Islet precursor cell (in vitro differentiated cells): Measurements from ENCODE around the gene KDM6B.

Experiments used
- DNase-seq: peaks from one replicate; pipeline ENCODE4 v3.0.0-alpha.2; 2018

KDM6B gene, protein sequence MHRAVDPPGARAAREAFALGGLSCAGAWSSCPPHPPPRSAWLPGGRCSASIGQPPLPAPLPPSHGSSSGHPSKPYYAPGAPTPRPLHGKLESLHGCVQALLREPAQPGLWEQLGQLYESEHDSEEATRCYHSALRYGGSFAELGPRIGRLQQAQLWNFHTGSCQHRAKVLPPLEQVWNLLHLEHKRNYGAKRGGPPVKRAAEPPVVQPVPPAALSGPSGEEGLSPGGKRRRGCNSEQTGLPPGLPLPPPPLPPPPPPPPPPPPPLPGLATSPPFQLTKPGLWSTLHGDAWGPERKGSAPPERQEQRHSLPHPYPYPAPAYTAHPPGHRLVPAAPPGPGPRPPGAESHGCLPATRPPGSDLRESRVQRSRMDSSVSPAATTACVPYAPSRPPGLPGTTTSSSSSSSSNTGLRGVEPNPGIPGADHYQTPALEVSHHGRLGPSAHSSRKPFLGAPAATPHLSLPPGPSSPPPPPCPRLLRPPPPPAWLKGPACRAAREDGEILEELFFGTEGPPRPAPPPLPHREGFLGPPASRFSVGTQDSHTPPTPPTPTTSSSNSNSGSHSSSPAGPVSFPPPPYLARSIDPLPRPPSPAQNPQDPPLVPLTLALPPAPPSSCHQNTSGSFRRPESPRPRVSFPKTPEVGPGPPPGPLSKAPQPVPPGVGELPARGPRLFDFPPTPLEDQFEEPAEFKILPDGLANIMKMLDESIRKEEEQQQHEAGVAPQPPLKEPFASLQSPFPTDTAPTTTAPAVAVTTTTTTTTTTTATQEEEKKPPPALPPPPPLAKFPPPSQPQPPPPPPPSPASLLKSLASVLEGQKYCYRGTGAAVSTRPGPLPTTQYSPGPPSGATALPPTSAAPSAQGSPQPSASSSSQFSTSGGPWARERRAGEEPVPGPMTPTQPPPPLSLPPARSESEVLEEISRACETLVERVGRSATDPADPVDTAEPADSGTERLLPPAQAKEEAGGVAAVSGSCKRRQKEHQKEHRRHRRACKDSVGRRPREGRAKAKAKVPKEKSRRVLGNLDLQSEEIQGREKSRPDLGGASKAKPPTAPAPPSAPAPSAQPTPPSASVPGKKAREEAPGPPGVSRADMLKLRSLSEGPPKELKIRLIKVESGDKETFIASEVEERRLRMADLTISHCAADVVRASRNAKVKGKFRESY (N-terminal part only)

DNA sequence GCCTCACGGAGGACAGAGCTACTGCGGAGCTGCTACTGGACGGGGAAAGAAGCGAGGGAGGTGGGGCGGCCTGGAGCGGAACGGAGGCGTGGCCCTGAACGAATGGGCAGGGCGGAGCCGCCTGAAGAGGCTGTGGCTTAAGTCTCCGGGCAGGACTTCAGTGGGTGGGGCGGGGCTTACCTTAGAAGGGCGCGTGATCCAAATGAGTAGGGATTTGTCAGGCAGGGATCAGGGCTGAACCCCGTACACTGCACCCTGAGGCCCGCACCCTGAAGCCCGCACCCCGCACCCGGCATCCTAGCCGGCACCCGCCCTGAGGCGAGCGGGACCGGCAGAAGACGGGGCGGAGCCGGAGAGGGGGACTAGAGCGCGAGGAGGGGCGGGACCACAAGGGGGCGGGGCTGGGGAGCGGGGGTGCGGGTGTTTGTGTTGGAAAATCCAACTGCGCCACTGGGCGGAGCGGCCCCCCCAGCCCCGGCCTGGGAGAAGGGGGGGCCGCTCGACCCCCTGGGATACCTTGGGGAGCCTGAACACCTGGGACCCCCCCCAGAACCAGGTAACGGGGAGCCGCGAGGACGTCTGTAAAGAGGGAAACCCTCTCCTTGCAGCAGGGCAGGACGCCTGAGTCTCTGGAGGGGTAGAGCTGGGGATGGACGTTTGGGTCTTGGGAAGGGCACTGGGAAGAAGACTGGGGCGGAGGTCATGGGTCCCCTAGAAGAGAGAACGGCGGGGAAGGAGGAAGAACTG is at the start of gene KDM6B:
Gene KDM6B, plus strand, starts transcription at position 423 of the 747 bp plus-strand sequence. CDS start 11,338 bp downstream, outside the sequence.
- peak; percentile 99 for DNase-seq

DNA sequence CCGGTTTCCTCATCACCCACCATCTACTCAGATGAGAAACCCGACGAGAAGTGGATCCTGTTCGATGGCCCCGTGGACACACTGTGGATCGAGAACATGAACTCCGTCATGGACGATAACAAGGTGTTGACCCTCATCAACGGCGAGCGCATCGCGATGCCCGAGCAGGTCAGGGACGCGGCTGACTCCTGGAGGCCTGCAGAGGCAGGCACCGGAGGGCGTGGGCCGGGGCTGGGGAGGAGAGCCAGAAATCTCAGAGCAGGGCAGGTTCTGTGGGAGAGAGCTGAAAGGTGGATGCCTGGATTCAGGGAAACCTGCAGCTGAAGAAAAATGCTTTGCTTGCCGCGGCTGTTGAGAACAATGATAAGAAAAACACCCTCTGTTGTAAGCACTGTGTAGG is 47.2 kb upstream of the KDM6B start:
- DNase-seq, result no peak

DNA sequence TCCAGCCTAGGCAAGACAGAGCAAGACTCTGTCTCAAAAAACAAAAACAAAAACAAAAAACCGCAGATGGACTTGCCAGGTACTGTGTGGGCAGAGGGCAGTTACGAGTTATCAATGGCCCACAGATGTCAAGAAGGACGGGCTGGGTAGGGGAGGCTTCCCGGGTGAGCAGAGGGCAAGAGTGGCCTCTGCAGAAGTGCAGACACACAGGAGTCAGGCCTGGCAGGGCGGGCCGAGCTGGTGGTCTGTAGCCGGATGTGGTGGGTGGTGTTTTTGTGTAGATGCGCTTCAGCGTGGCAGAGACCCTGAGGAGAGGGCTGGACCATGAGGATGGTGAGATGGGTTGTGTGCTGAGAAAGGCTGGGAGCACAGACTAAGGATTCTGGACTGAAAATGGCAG is 44.9 kb upstream of the KDM6B start:
- no peak for DNase-seq

DNA sequence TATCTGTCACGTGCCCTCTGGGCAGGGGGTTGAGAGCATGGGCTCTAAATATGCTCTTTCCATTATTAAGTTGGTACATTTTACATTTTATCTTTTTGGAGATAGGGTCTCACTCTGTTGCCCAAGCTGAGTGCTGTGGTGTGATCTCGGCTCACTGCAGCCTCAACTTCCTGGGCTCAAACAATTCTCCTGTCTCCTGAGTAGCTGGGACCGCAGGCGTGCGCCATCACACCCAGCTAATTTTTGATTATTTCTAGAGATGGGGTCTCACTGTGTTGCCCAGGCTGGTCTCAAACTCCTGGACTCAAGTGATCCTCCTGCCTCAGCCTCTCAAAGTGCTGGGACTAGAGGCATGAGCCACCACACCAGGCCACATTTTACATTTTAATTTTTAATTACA is 43.9 kb upstream of the KDM6B start:
- no peak for DNase-seq

DNA sequence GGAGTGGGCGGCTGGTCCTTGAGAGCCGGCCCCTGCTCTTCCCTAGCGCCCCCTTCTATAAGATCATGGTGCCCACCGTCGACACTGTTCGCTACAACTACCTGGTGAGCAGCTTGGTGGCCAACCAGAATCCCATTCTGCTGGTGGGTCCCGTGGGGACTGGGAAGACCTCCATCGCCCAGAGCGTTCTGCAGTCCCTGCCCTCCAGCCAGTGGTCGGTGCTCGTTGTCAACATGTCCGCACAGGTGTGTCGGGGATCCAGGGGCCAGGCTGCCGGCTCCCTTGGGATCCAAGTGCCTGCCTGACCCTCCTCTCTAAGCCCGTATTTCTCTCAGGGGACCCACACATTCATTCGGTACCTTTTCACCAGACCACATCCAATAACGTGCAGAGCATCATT is 41.4 kb upstream of the KDM6B start:
- no peak for DNase-seq

DNA sequence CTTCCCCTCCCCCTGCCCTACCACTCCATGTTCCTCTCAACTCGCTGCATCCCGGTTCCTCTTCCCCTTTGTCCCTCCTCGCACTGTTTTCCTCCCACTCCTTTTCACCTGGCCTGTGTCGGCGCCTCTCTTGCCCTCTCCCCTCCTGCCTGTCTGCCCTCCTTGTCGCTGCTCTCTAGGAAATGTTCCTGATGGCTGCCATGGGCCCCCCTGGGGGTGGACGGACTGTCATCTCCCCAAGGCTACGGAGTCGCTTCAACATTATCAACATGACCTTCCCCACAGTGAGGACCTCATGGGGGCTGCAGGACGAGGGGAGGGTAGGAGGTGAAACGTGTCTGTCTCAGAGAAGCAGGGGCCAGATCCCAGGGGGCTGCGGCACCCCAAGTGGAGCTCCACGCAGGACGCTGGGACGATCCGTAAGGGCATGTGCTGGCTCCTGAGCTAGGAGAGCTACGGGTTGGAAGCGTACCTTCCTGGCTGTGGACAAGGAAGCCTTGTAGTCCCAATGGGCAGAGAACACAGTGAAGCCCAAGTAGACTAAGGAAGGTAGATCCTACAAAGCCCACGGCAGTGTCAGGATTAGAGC is 39.8 kb upstream of the KDM6B start:
- no peak for DNase-seq

DNA sequence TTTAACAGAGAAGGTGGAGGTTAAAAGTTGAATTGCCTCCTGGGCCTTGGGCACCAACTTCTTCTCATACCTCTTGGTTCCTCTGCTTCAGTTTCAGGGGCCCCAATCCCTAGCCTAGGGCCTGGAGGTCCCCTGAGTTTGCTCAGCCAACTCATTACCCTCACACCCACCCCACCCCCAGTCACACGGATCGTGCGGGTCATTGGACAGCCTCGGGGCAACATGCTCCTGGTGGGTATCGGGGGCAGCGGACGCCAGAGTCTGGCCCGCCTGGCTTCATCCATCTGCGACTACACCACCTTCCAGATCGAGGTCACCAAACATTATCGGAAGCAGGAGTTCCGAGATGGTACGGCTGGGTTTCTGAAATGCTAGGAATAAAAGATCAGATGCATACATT is 36.0 kb upstream of the KDM6B start:
- no peak for DNase-seq

DNA sequence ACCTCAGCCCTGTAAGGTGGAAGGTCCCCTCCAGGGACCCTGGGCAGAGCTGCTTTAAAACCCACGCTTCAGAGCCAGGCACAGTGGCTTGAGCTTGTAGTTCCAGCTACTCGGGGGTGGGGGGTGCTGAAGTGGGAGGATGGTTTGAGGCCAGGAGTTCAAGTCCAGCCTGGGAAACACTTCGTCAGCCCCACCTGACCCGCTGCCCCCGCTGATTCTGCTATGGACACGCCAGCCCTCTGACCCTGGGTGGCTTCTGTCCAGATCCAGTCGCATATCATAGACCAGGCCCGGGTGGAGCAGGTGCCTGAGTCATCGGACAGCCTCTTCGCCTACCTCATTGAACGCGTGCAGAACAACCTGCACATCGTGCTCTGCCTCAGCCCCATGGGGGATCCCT is 35.2 kb upstream of the KDM6B start:
- no peak for DNase-seq

DNA sequence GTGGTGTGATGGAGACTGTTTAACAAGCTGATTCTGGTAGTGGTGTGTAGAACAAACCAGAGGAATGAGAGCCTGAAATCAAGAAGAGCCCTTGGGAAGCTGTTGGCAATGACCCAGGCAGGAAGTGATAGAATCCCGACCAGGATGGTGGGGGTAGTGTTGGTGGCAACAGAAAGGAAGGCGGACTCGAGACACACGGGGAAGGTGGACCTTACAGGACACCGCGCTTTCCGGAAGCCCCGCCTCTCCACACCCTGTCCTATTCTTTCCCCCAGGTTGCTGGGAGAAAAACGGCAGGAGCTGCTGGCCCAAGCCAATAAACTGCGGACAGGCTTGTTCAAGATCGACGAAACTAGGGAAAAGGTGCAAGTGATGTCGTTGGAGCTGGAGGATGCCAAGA is 30.0 kb upstream of the KDM6B start:
- DNase-seq, result no peak

DNA sequence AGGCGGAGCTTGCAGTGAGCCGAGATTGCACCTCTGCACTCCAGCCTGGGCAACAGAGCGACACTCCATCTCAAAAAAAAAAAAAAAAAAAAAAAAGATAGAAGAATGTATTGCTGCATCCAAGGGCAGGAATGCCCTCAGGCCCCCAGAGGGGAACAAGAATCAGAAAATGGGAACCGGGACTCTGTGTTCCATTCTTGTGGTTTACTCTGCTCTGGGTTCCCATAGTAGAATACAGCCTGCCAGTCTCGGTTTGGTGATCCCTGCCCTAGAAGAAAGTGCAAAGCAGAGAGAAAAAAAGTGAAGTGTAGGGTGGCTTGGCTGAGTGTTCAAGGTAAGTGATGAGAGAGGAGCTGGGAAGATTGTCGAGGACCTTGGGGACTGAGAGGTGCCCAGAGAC is 27.4 kb upstream of the KDM6B start:
- no peak for DNase-seq

DNA sequence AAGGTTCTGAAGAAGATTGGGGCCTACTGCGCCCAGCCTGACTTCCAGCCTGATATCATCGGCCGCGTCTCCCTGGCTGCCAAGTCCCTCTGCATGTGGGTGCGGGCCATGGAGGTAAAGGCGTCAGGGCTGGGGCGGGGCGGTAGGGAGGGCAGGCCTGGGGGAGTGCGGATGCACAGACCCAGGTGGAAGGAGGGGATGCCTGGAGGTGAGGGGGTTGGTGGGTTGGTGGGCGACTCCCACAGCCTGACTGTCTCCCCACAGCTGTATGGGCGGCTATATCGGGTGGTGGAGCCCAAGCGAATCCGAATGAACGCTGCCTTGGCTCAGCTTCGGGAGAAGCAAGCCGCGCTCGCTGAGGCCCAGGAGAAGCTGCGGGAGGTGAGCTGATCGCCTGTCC is 26.8 kb upstream of the KDM6B start:
- DNase-seq, result no peak

DNA sequence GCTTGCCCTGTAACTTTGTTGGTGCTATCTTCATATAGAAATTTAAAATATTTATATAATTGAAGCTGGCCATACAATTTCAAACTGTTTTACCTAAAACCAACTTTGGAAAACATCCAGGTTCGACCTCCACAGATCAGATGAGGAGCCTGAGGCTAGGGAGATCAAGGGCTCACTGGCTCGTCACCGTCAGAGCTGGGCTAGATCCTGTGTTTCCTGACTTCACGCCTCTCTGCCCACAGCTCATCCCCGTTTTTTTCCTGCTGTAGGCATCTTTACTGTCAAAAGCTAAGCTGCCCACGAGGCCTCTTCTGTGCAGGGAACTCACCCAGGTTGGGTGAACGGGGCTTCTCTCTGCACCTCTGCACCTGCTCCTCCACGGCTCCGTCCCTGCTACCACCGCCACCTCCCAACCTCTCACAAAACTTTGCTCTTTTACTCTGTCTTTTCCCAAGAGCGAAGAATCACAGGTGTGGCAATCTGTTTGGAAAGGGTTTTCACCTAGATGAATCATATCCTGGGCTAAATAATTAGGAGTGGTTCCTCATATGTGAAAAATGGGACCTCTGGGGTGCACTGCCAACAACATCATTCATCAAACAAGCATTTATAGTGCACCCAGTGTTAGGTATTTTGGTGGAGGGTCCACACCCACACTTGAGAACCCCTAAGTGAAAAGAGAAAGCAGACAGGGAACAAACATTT is 24.8 kb upstream of the KDM6B start:
- DNase-seq, result no peak

DNA sequence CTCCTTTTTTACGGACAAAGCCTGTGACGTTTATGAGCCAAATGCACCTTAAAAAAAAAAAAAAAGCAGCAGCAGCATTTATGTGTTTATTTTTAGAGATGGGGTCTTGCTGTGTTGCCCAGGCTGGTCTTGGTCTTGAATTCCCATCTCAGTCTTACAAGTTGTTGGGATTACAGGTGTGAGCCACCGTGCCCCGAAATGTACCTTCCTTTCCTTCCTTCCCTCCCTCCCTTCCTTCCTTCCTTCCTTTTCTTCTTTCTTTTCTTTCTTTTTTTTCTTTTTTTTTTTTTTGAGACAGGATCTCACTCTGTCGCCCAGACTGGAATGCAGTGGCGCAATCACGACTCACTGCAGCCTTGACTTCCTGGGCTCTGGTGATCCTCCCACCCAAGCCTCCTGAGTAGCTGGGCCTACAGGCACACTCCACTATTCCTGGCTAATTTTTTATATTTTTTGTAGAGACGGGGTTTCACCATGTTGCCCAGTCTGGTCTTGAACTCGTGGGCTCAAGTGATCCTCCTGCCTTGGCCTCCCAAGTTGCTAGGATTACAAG is 24.1 kb upstream of the KDM6B start:
- DNase-seq, result peak; percentile 65

DNA sequence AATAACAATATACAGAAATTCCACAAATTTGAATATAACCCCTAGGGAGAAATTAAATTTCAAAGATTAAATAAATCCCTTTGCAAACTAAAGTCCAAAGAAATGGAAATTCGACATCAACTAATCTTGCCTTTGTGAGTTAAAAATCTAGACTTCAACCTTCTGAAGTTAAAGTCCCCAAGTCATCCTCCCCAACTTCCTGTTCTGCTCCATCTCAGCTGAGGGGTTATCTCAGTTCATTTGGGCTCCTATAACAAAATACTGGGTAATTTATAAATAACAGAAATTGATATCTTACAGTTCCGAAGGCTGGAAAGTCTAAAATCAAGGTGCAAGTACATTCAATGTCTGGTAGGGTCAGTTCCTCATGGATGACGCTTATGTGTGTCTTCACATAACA is 22.8 kb upstream of the KDM6B start:
- DNase-seq, result no peak

DNA sequence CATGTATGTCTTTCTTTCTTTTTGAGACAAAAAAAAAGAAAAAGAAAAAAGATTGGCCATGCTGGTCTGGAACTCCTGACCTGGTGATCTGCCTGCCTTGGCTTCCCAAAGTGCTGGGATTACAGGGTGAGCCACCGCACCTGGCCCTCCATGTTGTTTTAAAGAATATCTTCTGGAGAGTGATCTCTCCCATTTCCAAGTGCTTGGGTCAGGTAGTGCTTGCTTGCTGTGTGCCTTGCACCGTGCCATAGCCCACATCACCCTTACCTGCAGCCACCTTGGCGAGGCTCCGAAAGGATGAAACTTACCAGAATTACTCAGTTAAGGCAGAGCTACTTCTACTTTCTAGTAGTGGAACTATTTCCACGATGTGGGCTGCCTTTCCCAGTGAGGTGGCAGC is 19.0 kb upstream of the KDM6B start:
- DNase-seq, result no peak

DNA sequence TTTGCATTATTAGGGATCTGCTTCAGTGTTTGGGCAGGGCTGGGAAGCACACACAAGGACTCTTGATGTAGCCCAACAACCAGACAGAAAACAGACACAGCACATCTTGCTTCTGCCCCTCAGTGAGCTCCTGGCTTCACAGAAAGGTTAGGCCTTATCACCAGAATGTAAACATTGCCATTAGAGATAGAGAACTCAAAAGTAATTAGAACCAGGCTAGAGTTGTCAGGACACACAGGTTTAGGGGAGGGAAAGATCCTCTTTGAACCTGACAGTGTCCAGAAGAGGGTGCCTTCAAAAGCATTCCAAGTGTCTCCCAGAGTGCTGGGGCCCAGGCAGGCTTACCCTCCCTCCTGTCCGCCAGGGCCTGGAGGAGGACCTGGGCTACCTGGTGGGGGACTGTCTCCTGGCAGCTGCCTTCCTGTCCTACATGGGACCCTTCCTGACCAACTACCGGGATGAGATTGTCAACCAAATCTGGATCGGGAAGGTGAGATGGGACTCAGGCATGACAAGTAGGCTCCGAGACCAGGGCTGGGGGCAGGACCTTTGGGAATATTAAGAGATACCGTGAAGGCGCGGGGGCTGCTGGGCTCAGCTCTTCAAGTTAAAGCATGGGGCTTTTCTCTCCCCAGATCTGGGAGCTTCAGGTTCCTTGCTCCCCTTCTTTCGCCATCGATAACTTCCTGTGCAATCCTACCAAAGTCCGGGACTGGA is 16.9 kb upstream of the KDM6B start:
- DNase-seq, result peak; percentile 70

DNA sequence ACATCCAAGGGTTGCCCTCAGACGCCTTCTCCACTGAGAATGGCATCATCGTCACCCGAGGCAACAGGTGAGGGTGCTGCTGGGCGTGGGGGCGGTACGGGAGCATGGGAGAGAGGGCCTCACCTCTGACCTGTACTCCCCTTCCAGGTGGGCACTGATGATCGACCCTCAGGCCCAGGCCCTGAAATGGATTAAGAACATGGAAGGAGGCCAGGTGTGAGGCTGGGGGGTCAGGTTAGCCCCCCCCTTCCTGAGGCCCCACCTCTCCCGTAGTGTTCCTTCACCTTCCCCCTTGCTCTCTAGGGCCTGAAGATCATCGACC is 16.4 kb upstream of the KDM6B start:
- no peak for DNase-seq

DNA sequence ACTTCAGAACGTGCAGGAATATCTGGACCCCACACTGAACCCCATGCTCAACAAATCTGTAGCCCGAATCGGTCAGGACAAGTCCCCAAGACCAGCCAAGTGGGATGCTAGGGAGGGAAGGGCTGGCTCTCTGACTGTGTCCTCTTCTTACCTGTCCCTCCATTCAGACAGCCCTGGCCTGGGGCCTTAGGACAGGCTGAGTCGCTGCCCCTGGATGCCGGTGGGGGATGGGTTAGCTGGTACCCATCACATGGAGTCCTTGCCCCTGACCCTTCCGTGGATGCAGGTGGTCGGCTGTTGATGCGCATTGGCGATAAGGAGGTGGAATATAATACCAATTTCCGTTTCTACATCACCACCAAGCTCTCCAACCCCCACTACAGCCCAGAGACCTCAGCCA is 16.0 kb upstream of the KDM6B start:
- DNase-seq, result no peak

DNA sequence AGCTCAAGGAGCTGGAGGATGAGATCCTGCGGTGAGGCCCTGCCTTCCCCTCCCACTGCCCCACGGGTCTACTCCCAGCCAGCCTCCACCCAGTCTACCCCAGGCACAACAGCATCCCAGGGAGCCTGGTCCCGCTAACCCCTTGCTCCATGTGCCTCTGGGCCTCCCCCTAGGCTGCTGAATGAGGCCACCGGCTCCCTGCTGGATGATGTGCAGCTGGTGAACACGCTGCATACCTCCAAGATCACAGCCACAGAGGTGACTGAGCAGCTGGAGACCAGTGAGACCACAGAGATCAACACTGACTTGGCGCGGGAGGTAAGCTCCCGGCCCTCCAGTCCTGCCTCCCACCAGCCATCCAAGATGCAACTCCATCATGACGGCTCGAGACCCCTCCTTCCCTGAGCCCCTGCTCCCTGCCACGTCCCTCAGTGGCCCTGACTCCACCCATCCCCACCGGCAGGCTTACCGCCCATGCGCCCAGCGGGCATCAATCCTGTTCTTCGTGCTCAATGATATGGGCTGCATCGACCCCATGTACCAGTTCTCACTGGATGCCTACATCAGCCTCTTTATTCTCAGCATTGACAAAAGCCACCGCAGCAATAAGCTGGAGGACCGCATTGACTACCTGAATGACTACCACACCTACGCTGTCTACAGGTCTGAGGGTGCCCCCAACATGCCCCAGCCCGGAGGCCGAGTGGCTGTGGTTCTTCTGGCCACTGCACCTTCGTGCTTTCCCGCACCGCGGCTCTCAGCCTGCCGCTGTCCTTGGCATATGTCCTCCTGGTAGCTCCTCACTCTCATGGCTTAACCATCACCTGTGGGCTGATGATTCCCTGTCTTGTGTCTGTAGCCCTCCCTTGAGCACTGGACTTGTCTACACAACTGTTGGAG is 15.0 kb upstream of the KDM6B start:
- no peak for DNase-seq

DNA sequence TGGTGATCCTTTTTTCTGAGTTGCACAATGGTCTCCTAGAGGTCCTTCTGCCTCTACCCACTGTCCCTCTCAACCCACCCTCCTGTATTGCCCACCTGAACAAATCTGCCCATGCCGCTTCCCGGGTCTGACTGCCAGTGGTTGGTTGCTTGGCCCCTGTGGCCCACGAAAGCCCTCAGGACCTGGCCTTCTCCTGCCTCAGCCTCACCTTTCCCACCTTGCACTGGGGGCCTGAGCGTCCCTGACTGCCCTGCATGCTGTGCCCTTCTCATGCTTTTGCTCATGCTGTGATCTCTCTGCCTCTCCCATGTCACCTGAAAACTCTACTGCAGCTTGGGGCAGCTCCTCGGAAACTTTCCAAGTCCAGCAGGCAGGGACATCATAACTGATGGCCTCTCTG is 13.8 kb upstream of the KDM6B start:
- DNase-seq, result no peak
